Activated gamma-delta T cell (primary cell): ENCODE data around the gene PRR14.
"Not testable (repeated sequence)": the region's sequence is repeated elsewhere in the genome, so short reads cannot be mapped to it uniquely, and the experiment has no call there.

Experiments
- DNase-seq: peaks from one replicate; lab custom pipeline; 2025; lab: John Stamatoyannopoulos, UW

Gene PRR14

GRCh38 chr16:30692396-30693064 is 41.8 kb downstream of the PRR14 start:
- no peak for DNase-seq

DNA sequence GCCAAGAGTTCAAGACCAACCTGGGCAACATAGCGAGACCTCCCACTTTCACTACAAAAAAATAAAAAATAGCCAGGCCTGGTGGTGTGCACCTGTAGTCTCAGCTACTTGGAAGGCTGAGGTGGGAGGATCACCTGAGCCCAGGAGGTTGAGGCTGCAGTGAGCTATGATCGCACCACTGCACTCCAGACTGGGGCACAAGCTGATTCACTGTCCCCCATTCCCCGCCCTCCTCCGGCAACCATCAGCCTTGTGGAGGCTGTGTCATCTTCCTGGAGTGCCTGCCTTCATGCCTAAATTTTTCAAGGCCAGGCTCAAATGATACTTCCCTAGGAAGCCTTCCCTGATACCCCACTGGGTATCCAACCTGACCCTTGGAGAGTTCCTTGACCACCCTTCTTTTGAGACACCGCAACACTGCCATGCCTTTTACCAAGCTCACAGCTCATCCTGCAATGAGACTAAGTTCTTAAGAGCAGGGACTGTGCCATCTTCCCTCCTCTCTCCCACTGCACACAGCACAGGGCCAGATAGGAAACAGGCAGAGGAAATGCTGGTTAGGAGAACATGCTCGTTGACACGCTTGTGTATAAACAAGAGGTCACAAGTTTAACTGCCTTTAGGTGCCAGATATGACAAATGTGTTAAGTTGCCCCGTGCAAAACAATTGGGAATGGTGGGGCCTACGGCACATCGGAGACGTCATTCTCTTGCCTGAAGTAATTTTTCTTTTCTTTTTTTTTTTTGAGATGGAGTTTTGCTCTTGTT is 44.4 kb downstream of the PRR14 start:
- no peak for DNase-seq

DNA sequence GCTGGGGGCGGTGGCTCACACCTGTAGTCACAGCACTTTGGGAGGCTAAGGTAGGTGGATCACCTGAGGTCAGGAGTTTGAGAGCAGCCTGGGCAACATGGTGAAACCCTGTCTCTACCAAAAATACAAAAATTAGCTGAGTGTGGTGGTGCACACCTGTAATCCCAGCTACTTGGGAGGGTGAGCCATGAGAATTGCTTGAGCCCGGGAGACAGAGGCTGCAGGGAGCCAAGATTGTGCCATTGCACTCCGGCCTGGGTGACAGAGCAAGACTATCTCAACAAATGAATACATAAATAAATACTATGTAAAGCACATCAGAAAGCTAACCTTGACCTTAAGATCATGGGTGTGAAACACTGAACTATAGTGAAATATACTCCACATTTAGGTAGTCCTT is 45.9 kb downstream of the PRR14 start:
- not testable (repeated sequence) for DNase-seq

DNA sequence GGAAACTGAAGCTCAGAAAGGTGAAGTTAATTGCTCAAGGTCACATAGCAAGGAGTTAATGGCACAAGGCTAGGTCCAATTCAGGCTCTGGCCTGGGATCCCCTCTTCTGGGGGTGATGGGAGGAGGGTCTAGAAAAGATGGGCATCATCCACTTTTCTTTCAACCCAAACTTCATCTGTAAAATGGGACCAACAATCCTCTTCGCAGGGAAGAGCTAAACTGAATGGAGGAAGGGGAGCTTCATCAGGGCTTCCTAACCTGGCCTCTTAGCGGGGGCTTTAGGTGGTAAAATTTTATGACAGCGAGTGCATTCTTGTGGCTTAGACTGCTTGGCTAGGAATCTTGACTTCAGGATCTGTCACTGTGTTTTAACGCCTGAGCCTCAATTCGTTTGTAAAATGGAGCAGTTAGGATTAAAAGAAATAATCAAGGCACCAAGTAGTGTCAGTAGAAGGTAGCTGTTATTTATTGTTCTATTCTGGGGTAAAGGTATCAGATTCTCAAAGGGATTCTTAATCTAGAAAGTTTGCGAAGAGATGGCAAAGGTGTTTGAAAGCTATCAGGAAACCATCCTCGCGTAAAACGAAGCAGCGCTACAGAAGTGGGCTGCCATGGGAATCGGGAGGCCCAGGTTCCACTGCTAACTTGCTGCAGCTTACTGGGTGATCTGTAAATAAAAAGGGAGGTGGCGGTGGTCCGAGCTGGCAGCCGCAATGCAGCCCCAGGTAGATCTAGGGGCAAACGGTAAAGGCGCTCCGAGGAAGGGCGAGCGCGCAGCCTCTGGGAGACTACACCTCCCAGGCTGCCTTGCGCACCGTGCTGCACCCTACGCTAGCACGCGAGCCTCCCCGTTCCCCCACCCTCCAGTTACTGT is 46.7 kb downstream of the PRR14 start:
- no peak for DNase-seq

- peak; percentile 97 for DNase-seq
Observed at GRCh38 chr16:30698139-30698815, 47.5 kb downstream of the PRR14 start.

- DNase-seq: peak; percentile 64
Observed at GRCh38 chr16:30698816-30699614, 48.3 kb downstream of the PRR14 start, which contains the start of gene SRCAP. SRCAP (plus strand) TSS chr16:30699171; CDS start chr16:30700825, 1,654 bp downstream.

DNA sequence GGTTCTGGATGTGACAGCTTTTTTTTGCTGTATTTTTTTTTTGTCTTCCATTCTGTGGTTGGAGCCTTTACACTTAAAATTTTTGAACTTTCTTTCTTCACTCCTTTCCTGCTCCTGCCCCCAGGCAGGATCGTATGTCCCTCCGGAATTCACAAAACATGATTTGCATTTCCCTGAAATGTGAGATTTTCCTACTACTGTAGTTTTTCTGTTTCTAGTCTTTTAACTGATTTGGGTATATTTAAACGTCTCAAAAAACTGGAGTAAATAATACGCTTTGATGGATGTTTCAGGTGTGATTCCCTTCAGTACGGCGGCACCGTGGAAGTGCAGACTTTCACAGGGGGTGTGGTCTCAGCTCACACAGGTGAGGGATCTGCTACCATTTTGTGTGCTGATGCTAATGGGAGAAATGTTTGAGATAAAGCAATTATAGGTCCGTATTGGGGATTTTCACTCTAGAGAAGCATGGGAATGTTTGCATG is 48.9 kb downstream of the PRR14 start:
- no peak for DNase-seq

DNA sequence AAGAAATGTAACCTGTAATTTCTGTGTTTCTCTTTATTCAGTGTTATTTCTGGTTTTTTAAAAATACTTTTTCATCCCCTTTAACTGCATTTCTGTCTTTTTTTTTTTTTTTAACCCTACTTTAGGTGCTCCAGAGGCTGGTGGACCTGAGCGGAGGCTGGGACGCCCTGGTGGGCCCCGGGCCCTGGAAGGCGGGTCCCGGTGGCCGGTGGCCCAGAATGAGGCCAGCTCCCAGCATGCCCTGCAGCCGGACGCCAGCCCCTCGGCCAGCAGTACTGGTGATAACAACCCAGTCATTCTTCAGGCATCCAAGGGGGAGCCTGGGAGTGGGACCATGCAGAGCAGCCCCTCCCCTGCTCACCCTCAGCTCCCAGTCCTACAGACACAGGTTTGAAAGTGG is 49.7 kb downstream of the PRR14 start:
- DNase-seq: no peak

- no peak for DNase-seq
Observed at GRCh38 chr16:30700971-30701370, 50.2 kb downstream of the PRR14 start.

DNA sequence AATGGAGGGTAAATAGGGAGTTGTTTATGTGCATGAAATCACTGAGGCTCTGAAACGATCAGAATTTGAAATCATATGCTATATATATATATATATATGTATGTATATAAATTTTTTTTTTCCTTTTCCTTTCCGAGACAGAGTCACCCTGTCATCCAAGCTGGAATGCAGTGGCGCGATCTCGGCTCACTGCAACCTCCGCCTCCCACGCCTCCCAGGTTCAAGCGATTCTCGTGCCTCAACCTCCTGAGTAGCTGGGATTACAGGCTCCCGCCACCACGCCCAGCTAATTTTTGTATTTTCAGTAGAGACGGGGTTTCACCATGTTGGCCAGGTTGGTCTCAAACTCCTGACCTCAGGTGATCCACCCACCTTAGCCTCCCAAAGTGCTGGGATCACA is 52.3 kb downstream of the PRR14 start:
- DNase-seq: not testable (repeated sequence)

GRCh38 chr16:30703971-30704370 is 53.2 kb downstream of the PRR14 start:
- DNase-seq: no peak
